Measurements from ENCODE around the gene SNRNP70.

The SNRNP70 gene

GRCh38 chr19:49110567-49110966 is 25.3 kb downstream of the SNRNP70 start:
- peaks cover 15% of the 10 kb centered on the region for H4K20me1 ChIP-seq (ENCODE audit: control insufficient read depth, insufficient read depth, low read depth, low read length)
- H3K36me3 ChIP-seq (ENCODE audit: control insufficient read depth, low read length): peaks cover 41% of the 10 kb centered on the region
- H3K4me1 ChIP-seq (ENCODE audit: control insufficient read depth, low read length): peaks cover 11% of the 10 kb centered on the region
- H3K9me3 ChIP-seq (ENCODE audit: control insufficient read depth, insufficient read depth, low read length): no peaks in the 10 kb centered on the region
- no peaks in the 10 kb centered on the region for H3K79me2 ChIP-seq (ENCODE audit: control insufficient read depth, low read length)
- H3K27me3 ChIP-seq (ENCODE audit: control insufficient read depth, low read length): no peaks in the 10 kb centered on the region
- no peak for TF ChIP-seq EZH2phosphoT487 (IDR thresholded peaks at IDR 0.05; ENCODE audit: borderline replicate concordance, low read length)
- TF ChIP-seq CTCF (IDR thresholded peaks at IDR 0.05; ENCODE audit: low read depth, low read length, poor library complexity, severe bottlenecking): no peak
- no peaks in the 10 kb centered on the region for H3K9me2 ChIP-seq (replicated peaks; ENCODE audit: control insufficient read depth, low read length)
- H3K4me3 ChIP-seq (ENCODE audit: low read length): no peak overlapping the region
- H3F3A ChIP-seq (ENCODE audit: control insufficient read depth, insufficient read depth): peaks cover 33% of the 10 kb centered on the region
- H3K4me2 ChIP-seq (ENCODE audit: low read length): no peak overlapping the region
- no peak overlapping the region for H3K27ac ChIP-seq (ENCODE audit: low read depth, low read length)

- H3K9me2 ChIP-seq (replicated peaks; ENCODE audit: control insufficient read depth, low read length): no peaks in the 10 kb centered on the region
- H4K20me1 ChIP-seq (ENCODE audit: control insufficient read depth, insufficient read depth, low read depth, low read length): peaks cover 14% of the 10 kb centered on the region
- H3K27ac ChIP-seq (ENCODE audit: low read depth, low read length): no peak overlapping the region
- no peak overlapping the region for H3K4me2 ChIP-seq (ENCODE audit: low read length)
- TF ChIP-seq EZH2phosphoT487 (IDR thresholded peaks at IDR 0.05; ENCODE audit: borderline replicate concordance, low read length) (no peak), CTCF (IDR thresholded peaks at IDR 0.05; ENCODE audit: low read depth, low read length, poor library complexity, severe bottlenecking) (no peak)
- peaks cover 33% of the 10 kb centered on the region for H3K36me3 ChIP-seq (ENCODE audit: control insufficient read depth, low read length)
- no peaks in the 10 kb centered on the region for H3K9me3 ChIP-seq (ENCODE audit: control insufficient read depth, insufficient read depth, low read length)
- peaks cover 14% of the 10 kb centered on the region for H3K4me1 ChIP-seq (ENCODE audit: control insufficient read depth, low read length)
- H3K27me3 ChIP-seq (ENCODE audit: control insufficient read depth, low read length): no peaks in the 10 kb centered on the region
- no peaks in the 10 kb centered on the region for H3K79me2 ChIP-seq (ENCODE audit: control insufficient read depth, low read length)
- no peak overlapping the region for H3K4me3 ChIP-seq (ENCODE audit: low read length)
- H3F3A ChIP-seq (ENCODE audit: control insufficient read depth, insufficient read depth): peaks cover 27% of the 10 kb centered on the region
Observed at GRCh38 chr19:49111218-49111998, 26.2 kb downstream of the SNRNP70 start.

GRCh38 chr19:49113762-49114629 is 28.7 kb downstream of the SNRNP70 start, which contains the start of gene LIN7B:
Gene LIN7B (plus strand): TSS chr19:49114370. CDS start chr19:49114405, 35 bp downstream.
- TF ChIP-seq EZH2phosphoT487 (IDR thresholded peaks at IDR 0.05; ENCODE audit: borderline replicate concordance, low read length) (no peak), CTCF (IDR thresholded peaks at IDR 0.05; ENCODE audit: low read depth, low read length, poor library complexity, severe bottlenecking) (peak; percentile 59)
- H3K36me3 ChIP-seq (ENCODE audit: control insufficient read depth, low read length): peaks cover 7% of the 10 kb centered on the region
- no peaks in the 10 kb centered on the region for H3K79me2 ChIP-seq (ENCODE audit: control insufficient read depth, low read length)
- peaks cover 22% of the 10 kb centered on the region for H3F3A ChIP-seq (ENCODE audit: control insufficient read depth, insufficient read depth)
- peak within 1 kb of the TSS; percentile 89 for H3K4me2 ChIP-seq (ENCODE audit: low read length)
- peaks cover 26% of the 10 kb centered on the region for H3K4me1 ChIP-seq (ENCODE audit: control insufficient read depth, low read length)
- H4K20me1 ChIP-seq (ENCODE audit: control insufficient read depth, insufficient read depth, low read depth, low read length): no peaks in the 10 kb centered on the region
- no peaks in the 10 kb centered on the region for H3K9me2 ChIP-seq (replicated peaks; ENCODE audit: control insufficient read depth, low read length)
- H3K27ac ChIP-seq (ENCODE audit: low read depth, low read length): no peak within 1 kb of the TSS
- H3K4me3 ChIP-seq (ENCODE audit: low read length): peak within 1 kb of the TSS; percentile 73
- no peaks in the 10 kb centered on the region for H3K9me3 ChIP-seq (ENCODE audit: control insufficient read depth, insufficient read depth, low read length)
- H3K27me3 ChIP-seq (ENCODE audit: control insufficient read depth, low read length): no peaks in the 10 kb centered on the region
